HG02623 (cell line): Measurements from ENCODE around the gene BRSK1.
A peak's percentile ranks its signal among the peaks of the same experiment; 100 is the strongest.
"Not testable (repeated sequence)": the region's sequence is repeated elsewhere in the genome, so short reads cannot be mapped to it uniquely, and the experiment has no call there.

ENCODE experiments used
- ATAC-seq: cut with Tn5 transposase; IDR thresholded peaks from one replicate; pipeline ENCODE4 v1.9.1; 2021; ENCODE audit warnings: moderate library complexity; ENCODE audit not compliant: unreplicated experiment

Gene BRSK1

DNA sequence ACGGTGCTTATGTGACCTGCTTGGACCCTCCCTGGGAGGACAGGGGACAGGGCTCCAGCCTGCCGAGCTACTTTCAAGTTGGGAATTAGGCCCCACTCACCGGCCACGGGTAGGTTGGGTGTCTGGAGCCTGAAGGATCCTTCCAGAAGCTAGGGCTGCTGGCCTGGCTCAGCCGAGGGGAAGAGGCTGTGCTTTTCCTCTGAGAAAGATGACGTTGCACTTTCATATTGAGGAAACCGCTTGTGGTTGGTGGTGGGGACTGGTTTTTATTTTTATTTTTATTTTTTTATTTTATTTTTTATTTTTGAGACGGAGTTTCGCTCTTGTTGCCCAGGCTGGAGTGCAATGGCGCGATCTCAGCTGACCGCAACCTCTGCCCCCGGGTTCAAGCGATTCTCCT is 41.4 kb downstream of the BRSK1 start, which contains the start of gene TMEM150B:
TSS of gene TMEM150B (minus strand) at position 170 of the 400 bp plus-strand sequence. CDS start 4,305 bp downstream, outside the sequence.
- ATAC-seq = no peak

DNA sequence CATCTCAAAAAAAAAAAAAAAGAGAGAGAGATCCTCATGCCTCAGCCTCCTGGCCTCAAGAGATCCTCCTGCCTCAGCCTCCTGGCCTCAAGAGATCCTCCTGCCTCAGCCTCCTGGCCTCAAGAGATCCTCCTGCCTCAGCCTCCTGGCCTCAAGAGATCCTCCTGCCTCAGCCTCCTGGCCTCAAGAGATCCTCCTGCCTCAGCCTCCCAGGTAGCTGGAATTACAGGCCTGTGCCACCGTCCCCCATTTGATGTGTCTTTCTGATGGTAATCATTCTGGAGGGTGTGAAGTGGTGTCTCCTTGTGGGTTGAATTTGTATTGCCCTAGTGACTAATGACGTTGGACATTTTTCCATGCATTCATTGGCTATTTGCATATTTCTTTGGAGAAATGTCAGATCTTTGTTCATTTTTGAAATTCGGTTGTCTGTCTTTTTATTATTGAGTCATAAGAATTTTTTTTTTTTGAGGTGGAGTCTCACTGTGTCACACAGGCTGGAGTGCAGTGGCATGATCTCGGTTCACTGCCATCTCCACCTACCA is 45.0 kb downstream of the BRSK1 start:
- not testable (repeated sequence) for ATAC-seq

DNA sequence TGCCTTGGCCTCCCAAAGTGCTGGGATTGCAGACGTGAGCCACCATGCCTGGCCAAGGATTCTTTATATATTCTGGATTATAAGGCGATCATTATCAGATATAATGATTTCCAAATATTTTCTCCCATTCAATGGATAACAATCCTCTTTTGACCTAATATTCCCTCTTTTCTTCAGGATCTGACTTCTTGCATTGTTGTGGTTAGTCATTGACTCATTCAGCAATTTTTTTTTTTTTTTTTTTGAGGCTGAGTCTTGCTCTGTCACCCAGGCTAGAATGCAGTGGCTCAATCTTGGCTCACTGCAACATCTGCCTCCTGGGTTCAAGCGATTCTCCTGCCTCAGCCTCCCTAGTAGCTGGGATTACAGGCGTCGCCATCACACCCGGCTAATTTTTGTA is 46.0 kb downstream of the BRSK1 start:
- not testable (repeated sequence) for ATAC-seq

DNA sequence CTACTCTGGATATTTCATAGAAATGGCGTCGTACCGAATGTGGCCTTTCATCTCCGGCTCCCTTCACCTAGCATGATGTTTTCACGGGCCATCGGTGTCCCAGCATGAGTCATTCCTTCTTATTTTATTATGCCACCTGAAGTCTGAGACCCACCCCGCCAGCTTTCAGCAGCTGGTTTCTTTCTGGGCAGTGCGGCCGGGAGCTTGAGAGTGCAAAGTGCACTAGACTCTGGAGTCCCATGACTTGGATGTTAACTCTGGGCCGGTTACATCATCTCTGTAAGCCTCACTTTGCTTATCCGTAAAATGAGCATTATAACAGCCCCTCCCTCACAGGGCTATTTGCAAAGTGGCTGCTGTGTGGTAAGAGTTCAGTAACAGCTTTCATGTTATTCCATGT is 50.1 kb downstream of the BRSK1 start:
- no peak for ATAC-seq

- no peak for ATAC-seq
Measured at GRCh38 chr19:55336101-55336500, 52.3 kb downstream of the BRSK1 start.

- peak; percentile 82 for ATAC-seq
Measured at GRCh38 chr19:55339105-55339888, 55.5 kb downstream of the BRSK1 start, which contains the start of gene KMT5C. Gene KMT5C, plus strand, starts transcription at chr19:55339876. Its CDS starts 2,061 bp downstream, at chr19:55341937.

- no peak for ATAC-seq
Measured at GRCh38 chr19:55339889-55340783, 56.3 kb downstream of the BRSK1 start.

- no peak for ATAC-seq
Measured at GRCh38 chr19:55340784-55341147, 57.0 kb downstream of the BRSK1 start.

DNA sequence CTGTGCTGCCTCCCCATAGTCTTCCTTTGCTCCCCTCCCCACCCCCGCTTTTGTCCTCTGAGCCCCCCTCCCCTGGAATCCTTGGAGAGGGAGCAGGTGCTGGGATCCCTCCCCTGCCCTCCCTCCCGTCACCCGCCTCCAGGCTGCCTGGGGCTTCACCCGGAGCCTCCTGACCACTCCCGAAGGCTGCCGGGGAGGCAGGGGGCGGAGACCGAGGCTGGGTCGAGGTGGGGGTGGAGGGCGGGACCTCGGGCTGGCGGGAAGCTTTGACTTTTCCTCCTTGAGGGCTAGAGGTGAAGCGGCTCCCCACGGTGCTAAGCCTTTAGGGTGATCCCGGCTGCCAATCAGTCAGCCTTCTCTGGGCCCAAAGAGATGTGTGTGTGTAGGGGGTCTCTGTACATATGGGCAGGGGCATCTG is 57.4 kb downstream of the BRSK1 start:
- no peak for ATAC-seq

DNA sequence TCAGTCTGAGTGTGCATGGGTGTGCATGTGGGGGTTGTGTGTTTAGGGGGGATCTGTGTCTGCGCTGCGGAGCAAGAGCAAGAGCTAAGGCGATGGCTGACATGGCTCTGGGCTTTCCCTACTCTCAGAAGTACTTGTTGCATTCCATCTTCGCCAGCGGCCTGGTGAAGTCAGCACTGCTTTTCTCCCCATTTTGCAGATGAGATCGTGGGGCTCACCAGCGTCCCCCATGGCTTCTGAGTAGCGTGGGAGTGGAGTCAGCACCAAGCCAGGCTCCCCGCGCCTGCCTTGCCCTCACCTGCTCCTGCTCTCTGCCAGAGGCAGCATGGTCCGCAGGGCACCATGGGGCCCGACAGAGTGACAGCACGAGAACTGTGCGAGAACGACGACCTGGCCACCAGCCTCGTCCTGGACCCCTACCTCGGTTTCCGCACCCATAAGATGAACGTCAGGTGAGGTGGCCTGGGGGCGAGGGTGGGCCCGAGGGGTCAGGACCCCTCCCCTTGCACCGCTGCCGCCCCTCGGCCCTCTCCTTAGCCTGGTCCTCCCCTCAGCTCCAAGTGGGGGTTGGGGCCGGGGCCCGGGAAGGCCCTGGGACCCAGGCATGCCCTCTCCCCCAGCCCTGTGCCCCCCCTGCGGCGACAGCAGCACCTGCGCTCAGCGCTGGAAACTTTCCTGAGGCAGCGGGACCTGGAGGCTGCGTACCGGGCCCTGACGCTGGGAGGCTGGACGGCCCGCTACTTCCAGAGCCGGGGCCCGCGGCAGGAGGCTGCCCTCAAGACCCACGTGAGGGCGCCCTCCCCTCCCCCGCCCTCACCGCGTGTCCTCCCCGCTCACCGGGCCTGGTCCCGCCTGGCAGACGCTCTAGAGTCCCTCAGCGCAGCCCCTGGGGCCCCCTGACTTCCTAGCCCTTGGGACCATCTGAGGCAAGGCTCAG is 58.1 kb downstream of the BRSK1 start:
- ATAC-seq = no peak

- no peak for ATAC-seq
Measured at GRCh38 chr19:55344444-55344843, 60.6 kb downstream of the BRSK1 start.

DNA sequence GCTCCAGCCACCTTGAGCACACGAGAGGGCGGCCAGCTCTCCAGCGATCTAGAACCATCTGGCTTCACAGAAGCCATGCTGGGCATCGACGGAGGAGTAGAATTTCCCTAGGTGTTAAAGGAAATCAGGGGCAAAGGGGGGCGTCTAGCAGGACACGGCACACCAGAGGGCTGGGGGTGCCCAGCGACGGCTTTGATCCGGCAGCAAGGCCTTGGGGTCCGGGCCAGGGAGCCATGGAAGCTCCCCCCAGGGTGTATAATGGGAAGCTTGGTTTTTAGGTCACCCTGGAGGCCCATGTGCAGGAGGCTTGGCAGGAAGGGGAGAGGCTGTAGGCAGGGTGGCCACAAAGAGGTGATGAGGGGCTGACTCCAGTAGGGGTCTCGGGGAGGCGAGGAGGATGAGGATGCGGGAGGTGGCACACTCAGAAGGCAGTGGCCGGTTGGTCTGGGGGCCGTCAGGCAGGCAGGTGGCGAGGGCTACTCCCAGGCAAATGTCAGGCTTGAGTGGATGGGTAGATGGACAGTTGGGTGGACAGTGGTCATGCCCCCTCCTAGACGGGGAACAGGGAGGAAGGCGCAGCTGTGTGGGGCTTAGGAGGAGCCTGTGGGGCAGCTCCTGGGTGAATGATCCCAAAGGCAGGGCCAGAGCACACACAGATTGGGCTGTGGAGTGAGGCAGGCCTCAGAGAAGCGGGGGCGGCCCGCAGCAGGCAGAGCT is 61.5 kb downstream of the BRSK1 start:
- ATAC-seq = no peak

GRCh38 chr19:55345818-55346724 is 62.3 kb downstream of the BRSK1 start:
- ATAC-seq = no peak

- ATAC-seq = no peak
Measured at GRCh38 chr19:55346725-55347441, 63.1 kb downstream of the BRSK1 start.

DNA sequence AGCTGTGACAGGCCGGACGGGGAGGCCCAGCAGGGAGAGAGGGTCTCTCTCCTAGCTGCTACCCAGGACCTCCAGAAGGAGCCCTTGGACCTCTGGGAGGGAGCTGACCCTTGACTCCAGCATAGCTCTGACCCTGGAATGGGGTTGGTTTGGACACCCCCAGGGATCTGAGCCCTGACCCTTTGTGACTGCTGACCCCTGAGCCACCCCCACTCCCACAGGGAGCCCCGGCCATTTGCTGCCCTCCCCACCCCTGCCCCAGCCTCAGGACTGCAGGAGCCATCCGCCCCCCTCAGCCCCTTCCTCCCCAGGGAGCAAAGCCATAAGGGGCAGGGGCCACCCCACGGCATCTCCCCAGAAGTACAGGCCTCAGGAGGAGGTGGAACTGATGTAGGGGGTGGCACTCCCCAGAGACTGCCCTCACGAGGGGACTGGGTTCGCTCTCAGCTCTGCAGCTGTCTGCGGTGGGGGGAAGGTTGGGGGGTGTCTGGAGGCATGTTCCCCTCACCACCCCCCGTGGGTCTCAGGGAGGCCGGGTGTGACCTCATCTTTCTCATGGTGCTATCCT is 63.7 kb downstream of the BRSK1 start:
- no peak for ATAC-seq

- ATAC-seq = no peak
Measured at GRCh38 chr19:55348317-55349034, 64.7 kb downstream of the BRSK1 start.
